ENCODE measurements around the gene RTKN. TPM values are rescaled to one million over a fixed set of nuclear protein-coding genes. Genes with fewer than 3 reads are reported as not detected.

Gene RTKN
- total RNA-seq, 2 donors from 2014 or later: 83.6 to 117 TPM

DNA sequence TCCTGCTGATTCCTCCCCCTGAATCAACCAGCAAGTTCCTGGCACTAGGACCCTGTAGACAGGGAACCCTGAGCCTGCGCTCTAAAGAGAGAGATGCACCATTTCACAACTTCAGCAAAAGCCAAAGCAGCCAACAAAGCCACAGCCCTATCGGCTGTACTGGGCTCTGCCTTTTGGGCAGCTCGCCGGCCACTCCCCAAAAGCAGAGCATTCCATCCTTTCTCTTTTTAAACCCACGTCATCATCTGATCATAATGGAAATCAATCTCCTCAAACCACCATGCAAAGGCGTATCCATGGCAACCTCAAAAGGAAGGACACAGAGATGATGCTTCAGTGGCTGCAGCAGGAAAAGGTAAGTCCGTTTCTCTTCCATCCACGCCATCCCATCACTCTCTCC lies 56.3 kb downstream of the RTKN start:
- WGBS, 2 experiments (ENCODE audit: insufficient coverage in 1 of 2, insufficient read length in 1 of 2): 82 to 92% methylated on average over 3 to 8 of the region's 8 CpGs
- Histone ChIP-seq H3K4me3 (ENCODE audit: low read length) (no peak overlapping the region), H3K9me3 (ENCODE audit: control insufficient read depth, low read length) (no peaks in the 10 kb centered on the region), H3K4me1 (ENCODE audit: control insufficient read depth, insufficient read depth, low read length) (peaks cover 4% of the 10 kb centered on the region), H3K27ac (ENCODE audit: low read depth, low read length) (no peak overlapping the region), H3K27me3 (ENCODE audit: control insufficient read depth, insufficient read depth, low read length, poor library complexity, severe bottlenecking) (no peaks in the 10 kb centered on the region), H3K9ac (ENCODE audit: extremely low read depth, low read length, poor library complexity, severe bottlenecking) (no peak overlapping the region), H3K36me3 (ENCODE audit: control insufficient read depth, insufficient read depth, low read length) (peaks cover 28% of the 10 kb centered on the region)
- TF ChIP-seq, protein P1, sequence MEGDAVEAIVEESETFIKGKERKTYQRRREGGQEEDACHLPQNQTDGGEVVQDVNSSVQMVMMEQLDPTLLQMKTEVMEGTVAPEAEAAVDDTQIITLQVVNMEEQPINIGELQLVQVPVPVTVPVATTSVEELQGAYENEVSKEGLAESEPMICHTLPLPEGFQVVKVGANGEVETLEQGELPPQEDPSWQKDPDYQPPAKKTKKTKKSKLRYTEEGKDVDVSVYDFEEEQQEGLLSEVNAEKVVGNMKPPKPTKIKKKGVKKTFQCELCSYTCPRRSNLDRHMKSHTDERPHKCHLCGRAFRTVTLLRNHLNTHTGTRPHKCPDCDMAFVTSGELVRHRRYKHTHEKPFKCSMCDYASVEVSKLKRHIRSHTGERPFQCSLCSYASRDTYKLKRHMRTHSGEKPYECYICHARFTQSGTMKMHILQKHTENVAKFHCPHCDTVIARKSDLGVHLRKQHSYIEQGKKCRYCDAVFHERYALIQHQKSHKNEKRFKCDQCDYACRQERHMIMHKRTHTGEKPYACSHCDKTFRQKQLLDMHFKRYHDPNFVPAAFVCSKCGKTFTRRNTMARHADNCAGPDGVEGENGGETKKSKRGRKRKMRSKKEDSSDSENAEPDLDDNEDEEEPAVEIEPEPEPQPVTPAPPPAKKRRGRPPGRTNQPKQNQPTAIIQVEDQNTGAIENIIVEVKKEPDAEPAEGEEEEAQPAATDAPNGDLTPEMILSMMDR (conservative IDR thresholded peaks at IDR 0.05): no peak
- Mint-ChIP-seq H3K4me1 (peaks cover 12% of the 10 kb centered on the region), H3K4me3 (no peak overlapping the region), H3K27ac (no peak overlapping the region), H3K9me3 (no peaks in the 10 kb centered on the region), H3K27me3 (ENCODE audit: insufficient read depth) (no peaks in the 10 kb centered on the region), H3K36me3 (ENCODE audit: low read depth) (peaks cover 9% of the 10 kb centered on the region)
- no peak for DNase-seq

DNA sequence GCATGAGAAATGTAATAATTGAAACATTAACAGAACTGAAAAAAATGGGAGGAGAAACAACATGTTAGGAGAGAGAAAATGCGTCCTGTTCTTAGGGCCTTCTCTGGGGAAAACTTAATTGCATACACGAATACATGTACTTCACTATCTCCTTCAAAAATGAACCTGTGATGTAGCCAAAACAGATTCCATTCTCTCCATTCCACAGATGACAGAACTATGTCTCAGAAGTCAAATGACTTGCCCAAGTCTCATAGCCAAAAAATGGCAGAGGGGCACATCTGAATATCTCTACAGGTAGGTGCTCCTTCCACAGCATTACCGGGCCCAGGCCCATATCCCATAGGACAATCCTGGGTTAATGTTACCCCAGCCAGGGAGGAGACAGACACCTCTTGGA lies 57.7 kb downstream of the RTKN start:
- Histone ChIP-seq H3K27ac (ENCODE audit: low read depth, low read length) (no peak overlapping the region), H3K9ac (ENCODE audit: extremely low read depth, low read length, poor library complexity, severe bottlenecking) (no peak overlapping the region), H3K9me3 (ENCODE audit: control insufficient read depth, low read length) (no peaks in the 10 kb centered on the region), H3K27me3 (ENCODE audit: control insufficient read depth, insufficient read depth, low read length, poor library complexity, severe bottlenecking) (no peaks in the 10 kb centered on the region), H3K4me3 (ENCODE audit: low read length) (no peak overlapping the region), H3K36me3 (ENCODE audit: control insufficient read depth, insufficient read depth, low read length) (peaks cover 28% of the 10 kb centered on the region), H3K4me1 (ENCODE audit: control insufficient read depth, insufficient read depth, low read length) (peaks cover 6% of the 10 kb centered on the region)
- TF ChIP-seq, protein P1 (conservative IDR thresholded peaks at IDR 0.05): no peak
- no peak for DNase-seq
- Mint-ChIP-seq H3K9me3 (no peaks in the 10 kb centered on the region), H3K4me3 (no peak overlapping the region), H3K36me3 (ENCODE audit: low read depth) (peaks cover 9% of the 10 kb centered on the region), H3K27ac (no peak overlapping the region), H3K4me1 (peaks cover 23% of the 10 kb centered on the region), H3K27me3 (ENCODE audit: insufficient read depth) (no peaks in the 10 kb centered on the region)
- 94 to 100% methylated on average over 1 to 3 of the region's 3 CpGs for WGBS, 2 experiments (ENCODE audit: insufficient coverage in 1 of 2, insufficient read length in 1 of 2)

DNA sequence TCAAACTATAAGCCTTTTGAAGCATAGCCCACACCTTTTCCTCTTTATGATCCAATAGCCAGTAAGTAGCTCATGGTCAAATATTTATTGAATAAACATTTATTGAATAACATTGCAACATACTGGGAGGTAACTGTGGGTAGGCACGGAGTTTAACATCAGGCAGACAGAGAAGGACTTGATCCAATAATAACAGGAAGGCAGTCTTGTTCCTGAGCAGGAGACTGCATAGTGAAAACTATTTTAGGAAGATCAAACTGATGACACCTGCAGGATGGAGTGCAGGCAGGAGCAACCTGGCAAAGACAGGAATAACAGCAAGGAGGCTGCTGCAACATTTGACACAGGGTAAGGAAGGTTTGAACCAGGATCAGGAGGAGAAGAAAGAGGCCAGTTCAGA lies 58.5 kb downstream of the RTKN start:
- Mint-ChIP-seq H3K36me3 (ENCODE audit: low read depth) (peaks cover 9% of the 10 kb centered on the region), H3K9me3 (no peaks in the 10 kb centered on the region), H3K4me3 (no peak overlapping the region), H3K4me1 (peaks cover 30% of the 10 kb centered on the region), H3K27me3 (ENCODE audit: insufficient read depth) (no peaks in the 10 kb centered on the region), H3K27ac (no peak overlapping the region)
- DNase-seq: no peak
- Histone ChIP-seq H3K9me3 (ENCODE audit: control insufficient read depth, low read length) (no peaks in the 10 kb centered on the region), H3K4me1 (ENCODE audit: control insufficient read depth, insufficient read depth, low read length) (peaks cover 6% of the 10 kb centered on the region), H3K27ac (ENCODE audit: low read depth, low read length) (no peak overlapping the region), H3K9ac (ENCODE audit: extremely low read depth, low read length, poor library complexity, severe bottlenecking) (no peak overlapping the region), H3K36me3 (ENCODE audit: control insufficient read depth, insufficient read depth, low read length) (peaks cover 25% of the 10 kb centered on the region), H3K4me3 (ENCODE audit: low read length) (no peak overlapping the region), H3K27me3 (ENCODE audit: control insufficient read depth, insufficient read depth, low read length, poor library complexity, severe bottlenecking) (no peaks in the 10 kb centered on the region)
- WGBS, 2 experiments (ENCODE audit: insufficient coverage in 1 of 2, insufficient read length in 1 of 2): 97% methylated on average over 1 of the region's 1 CpG; no CpG with 5 or more reads in 1 of the 2 experiments
- TF ChIP-seq, protein P1 (conservative IDR thresholded peaks at IDR 0.05): no peak
